Measurements from ENCODE around the gene UCN3.

- TF ChIP-seq CTCF (IDR thresholded peaks at IDR 0.05) (no peak), POLR2A (IDR thresholded peaks at IDR 0.05) (no peak)
Measured at GRCh38 chr10:5361966-5362365, 2.8 kb upstream of the UCN3 start.
